Kasumi-1 (cell line): Measurements from ENCODE around the gene IGF2R.
"Not testable (repeated sequence)": the region's sequence is repeated elsewhere in the genome, so short reads cannot be mapped to it uniquely, and the experiment has no call there.

ENCODE experiments used
- DNase-seq, 2 experiments: peaks; one replicate each; lab custom pipeline; 2025; lab: John Stamatoyannopoulos, UW

The IGF2R gene

DNA sequence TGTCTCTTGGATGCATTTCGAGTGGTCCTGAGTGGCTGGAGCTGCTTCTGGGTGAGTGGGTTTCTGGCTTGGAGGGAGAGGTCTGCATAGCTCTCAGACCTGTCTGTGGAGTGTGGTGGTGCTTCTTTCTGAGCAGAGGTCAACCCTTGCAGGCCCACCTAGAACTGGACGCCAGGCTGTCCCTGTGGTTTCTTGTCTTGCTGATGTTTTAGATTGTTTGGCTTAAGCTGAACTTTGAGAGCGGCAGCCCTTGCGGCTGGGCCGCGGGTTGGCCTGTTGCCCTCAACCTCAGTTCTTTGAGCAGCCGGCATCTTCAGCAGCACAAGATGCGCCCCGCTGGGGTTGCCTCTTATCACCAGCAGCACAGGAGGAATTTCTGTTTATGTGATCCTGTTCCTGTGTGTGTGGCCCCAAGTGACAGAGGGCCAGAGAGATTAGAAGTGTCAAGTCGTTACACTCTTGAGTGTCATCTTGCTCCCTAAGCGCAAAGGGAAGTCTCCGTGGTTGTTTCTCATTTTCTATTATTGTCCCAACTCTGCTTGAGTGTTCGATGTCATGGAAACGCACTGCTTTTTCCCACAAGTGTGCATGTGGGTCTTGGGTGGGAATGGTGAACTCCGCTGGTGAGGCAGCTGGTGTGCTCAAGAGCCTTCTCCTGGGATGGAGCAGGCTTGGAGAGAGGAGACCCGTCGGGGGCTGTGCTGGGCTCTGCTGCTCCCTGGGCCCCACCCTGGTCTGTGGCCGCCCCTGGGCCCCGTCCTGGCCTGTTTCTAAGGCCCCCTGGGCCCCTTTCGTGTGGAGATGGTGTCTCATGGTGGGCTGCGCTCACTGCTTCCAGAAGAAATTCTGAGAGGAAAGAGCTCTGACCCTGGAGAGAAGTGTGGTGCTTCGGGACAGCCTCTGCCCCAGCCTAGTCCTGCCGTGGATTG lies 132.7 kb downstream of the IGF2R start:
- DNase-seq: no peak

DNA sequence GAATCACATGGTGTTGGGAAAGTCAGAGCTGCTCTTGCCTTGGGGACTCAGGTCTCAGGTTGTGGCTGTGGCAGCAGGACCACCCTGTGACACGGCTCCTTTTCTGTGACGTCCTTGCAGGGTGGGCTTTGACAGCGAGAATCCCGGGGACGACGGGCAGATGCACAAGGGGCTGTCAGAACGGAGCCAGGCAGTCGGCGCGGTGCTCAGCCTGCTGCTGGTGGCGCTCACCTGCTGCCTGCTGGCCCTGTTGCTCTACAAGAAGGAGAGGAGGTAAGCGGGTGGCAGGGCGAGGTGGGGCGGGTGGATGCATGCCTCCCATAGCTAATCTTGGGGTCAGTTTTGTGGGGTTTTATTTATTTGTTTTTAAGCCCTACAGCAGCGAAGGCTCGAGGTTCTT lies 133.5 kb downstream of the IGF2R start:
- DNase-seq: no peak

DNA sequence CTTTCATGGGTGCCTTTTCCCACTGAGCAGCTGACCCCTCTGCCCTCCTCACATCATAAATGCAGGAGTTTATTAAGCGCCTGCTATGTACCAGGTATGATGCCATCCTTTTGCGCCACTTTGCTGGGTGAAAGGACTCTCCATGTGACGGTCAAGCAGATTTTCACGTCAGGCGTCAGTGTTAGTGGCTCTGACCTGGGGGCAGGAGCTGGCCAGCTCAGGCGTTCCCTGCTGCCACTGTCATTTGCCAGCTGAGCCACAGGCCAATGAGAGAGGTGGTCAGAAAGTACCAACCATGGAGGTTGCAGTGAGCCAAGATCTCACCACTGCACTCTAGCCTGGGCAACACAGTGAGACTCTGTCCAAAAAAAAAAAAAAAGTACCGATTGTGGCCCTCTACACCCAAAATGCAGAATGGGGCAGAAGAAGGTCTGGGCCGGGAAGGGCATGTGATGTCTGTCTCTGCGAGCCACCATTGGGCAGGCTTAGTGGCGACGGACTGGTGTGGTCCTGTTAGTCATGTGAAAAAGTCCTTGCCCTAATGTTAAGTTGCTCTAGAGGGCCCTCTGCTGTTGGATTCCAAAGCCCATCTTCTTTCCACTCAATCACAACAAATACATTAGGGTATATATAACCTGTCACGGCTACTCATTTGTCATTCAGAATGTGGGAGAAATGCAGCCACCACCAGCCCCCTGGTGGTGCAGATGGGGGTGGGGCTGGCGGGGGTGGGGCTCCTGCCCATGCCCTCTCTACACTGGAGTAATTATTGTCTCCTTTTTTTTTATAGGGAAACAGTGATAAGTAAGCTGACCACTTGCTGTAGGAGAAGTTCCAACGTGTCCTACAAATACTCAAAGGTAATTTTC lies 134.3 kb downstream of the IGF2R start:
- DNase-seq: peak; percentile 45 to 64

DNA sequence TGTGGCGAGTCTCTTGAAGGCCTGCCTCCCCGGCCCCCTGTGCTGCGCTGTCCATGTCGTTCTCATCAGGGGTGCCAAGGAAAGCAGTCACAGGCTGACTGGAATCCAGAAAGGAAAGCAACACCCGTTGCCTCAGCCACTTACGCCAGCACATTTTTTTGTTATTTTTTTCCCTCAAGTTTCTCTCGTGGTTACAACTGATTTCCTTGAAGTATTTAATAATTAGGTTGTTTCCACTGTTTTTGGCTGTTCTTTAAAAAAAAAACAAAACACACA lies 134.9 kb downstream of the IGF2R start:
- no peak for DNase-seq

DNA sequence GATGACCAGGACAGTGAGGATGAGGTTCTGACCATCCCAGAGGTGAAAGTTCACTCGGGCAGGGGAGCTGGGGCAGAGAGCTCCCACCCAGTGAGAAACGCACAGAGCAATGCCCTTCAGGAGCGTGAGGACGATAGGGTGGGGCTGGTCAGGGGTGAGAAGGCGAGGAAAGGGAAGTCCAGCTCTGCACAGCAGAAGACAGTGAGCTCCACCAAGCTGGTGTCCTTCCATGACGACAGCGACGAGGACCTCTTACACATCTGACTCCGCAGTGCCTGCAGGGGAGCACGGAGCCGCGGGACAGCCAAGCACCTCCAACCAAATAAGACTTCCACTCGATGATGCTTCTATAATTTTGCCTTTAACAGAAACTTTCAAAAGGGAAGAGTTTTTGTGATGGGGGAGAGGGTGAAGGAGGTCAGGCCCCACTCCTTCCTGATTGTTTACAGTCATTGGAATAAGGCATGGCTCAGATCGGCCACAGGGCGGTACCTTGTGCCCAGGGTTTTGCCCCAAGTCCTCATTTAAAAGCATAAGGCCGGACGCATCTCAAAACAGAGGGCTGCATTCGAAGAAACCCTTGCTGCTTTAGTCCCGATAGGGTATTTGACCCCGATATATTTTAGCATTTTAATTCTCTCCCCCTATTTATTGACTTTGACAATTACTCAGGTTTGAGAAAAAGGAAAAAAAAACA lies 136.1 kb downstream of the IGF2R start:
- DNase-seq: no peak

DNA sequence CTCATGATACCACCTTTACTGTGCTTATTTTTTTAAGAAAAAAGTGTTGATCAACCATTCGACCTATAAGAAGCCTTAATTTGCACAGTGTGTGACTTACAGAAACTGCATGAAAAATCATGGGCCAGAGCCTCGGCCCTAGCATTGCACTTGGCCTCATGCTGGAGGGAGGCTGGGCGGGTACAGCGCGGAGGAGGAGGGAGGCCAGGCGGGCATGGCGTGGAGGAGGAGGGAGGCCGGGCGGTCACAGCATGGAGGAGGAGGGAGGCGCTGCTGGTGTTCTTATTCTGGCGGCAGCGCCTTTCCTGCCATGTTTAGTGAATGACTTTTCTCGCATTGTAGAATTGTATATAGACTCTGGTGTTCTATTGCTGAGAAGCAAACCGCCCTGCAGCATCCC lies 137.1 kb downstream of the IGF2R start:
- no peak for DNase-seq

DNA sequence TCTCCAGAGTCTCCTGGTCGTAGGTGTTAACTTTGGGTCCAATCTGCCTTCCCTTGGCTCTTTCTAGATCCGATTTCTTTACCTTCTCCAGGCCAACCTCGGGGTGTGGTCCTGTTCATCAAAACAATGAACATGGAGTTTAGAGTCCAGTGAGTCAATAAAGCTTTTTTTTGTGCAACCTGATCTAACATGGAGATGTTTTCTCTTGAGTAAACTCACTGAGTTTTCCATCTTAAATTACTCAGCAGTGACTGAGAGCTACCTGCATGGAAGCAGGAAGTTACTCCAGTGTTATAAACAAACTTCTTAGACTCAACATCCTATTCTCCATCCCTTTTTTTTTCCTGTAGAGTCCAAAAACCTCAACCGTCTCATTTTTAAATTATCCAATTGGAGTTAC lies 137.8 kb downstream of the IGF2R start:
- no peak for DNase-seq

DNA sequence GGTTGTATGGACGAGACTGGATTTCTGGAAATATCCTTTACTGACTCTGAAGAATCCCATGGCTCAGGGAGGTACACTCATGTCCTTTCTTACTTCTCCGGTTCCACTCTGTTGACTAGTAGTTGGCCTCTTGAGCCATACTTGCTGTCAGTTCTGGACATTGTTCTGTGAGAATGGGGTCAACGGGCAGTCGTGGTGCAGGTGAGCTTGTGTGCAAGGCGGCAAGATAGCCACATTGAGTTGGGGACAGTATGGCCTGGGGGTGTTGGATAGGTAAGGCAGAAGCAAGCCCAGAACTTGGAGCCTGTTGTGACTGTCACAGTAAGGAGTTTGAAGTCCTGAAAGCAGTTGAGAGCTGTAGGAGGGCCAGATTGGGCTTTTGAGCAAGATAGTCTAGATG lies 139.2 kb downstream of the IGF2R start:
- no peak for DNase-seq

DNA sequence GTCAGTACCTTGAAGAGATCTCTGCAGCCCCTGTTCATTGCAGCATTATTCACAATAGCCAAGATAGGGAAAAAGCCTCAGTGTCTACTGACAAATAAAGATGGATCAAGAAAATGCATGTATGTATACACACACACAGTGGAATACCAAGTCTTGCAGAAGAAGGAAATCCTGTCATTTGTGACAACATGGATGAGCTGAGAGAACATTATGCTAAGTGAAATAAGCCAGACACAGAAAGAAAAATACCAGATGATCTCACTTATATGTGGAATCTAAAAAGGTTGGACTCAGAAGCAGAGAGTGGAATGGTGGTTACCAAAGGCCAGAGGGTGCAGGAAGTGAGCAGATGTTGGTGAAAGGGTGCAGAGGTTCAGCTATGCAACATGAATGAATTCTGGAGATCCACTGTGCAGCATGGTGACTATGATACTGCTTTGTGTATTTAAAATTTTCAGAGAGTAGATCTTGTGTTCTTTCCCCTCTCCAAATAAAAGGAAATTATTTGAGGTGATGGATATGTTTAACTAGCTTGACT lies 141.8 kb downstream of the IGF2R start:
- no peak for DNase-seq

DNA sequence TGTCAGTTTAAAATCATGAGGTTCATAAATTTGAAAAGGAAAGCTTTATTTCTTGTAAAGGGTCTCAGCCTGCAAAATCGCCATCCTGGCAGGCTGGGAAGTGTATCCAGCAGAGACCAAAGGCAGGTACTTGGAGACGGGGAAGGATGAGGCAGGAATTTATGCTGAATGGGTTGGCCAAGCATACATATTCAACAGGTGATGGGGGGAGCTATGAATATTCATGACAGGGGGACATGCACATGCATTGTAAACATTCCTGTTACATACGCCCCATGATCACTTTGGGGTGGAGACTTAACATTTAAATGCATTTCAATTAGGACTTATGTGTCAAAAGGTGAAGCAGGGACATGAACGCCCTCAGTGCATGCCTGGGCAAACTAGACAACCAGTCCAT lies 142.9 kb downstream of the IGF2R start:
- DNase-seq: no peak

DNA sequence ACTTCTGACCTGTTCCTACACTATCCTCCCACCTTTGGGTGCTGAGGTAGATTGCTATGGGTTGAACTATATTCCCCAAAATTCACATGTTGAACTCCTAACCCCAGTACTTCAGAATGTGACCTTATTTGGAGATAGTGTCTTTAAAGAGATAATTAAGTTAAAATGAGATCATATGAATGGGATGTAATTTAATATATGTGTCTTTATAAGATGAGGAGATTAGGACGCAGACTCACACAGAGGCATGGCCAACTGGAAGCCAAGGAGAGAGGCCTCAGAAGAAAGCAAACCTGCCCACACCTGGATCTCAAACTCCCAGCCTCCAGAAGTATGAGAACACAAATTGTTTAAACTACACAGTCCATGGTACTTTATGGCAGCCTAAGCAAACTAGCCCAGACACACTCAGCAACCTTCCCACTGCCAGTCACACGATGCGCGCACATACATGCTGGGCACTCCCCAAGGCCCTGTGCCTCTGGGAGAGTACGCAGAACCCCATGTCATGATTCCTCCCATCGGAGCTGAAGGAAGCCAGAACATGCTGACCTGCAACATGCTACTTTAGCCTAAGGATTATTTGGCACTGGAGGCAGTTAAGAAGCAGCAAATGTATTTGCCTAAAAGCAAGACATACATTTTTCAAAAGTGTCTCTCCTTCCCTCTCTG lies 143.9 kb downstream of the IGF2R start:
- DNase-seq: no peak

DNA sequence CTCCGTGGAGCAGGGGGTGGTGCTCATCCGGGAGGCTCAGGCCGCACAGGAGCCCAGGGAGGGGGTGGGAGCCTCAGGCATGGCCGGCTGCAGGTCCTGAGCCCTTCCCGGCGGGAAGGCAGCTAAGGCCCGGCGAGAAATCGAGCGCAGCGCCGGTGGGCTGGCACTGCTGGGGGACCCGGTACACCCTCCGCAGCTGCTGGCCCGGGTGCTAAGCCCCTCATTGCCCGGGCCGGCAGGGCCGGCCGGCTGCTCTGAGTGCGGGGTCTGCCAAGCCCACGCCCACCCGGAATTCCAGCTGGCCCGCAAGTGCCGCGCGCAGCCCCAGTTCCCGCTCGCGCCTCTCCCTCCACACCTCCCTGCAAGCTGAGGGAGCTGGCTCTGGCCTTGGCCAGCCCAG lies 145.7 kb downstream of the IGF2R start:
- DNase-seq: not testable (repeated sequence)

DNA sequence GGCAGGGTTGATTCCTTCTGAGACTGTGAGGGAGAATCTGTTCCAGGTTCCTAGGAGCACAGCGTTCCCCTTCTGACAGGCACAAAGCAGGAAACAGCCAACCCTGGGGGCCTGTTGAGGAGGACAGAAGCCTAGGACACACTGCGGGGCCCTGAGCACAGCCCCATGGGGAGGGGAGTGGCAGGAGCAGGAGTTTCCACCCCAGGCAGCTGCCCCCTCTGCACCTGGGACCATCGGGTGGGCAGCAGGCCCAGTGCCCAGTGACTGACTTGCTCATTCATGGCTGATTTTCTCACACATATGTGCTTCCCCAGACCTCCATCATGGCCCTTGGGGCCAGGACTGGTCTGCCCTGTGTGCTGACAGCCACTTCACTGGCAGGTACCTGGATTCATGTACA lies 146.5 kb downstream of the IGF2R start:
- no peak for DNase-seq

DNA sequence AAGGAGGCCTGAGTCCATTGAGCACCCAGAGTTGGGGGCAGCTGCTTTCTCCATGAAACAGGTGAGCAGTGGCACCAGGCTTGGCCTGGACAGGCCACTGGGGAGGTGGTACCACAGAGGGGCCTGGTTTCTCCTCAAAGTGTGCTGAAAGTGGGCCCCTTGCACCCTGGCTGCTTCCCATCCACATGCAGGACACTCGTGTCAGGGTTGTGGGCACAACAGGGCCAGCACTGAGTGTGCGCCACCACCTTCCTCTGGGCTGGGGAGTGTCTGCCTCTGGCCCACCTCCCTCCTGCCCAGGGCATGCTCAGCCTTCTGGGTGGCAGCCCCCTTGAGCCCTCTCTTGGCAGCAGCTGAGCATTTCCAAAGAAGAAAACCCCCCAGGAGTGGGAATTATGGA lies 147.5 kb downstream of the IGF2R start:
- DNase-seq: no peak

DNA sequence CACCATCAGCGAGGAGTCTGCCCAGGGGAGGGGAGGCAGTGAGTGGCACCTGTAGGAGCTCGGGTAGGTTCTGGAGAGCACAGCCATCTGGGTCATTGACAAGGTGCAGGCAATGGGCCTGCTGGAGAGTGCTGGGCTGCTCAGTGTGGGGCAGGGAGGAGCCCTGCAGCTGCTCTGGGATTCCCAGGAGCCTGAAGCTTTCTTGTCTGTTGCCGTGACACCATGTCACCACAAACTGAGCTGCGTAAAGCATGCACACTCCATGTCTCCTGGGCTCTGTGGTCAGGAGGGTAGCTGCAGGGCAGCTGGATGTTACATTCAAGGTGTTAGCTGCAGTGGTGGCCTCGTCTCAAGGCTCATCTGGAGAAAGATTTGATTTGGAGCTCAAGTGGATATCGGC lies 148.3 kb downstream of the IGF2R start:
- DNase-seq: no peak

DNA sequence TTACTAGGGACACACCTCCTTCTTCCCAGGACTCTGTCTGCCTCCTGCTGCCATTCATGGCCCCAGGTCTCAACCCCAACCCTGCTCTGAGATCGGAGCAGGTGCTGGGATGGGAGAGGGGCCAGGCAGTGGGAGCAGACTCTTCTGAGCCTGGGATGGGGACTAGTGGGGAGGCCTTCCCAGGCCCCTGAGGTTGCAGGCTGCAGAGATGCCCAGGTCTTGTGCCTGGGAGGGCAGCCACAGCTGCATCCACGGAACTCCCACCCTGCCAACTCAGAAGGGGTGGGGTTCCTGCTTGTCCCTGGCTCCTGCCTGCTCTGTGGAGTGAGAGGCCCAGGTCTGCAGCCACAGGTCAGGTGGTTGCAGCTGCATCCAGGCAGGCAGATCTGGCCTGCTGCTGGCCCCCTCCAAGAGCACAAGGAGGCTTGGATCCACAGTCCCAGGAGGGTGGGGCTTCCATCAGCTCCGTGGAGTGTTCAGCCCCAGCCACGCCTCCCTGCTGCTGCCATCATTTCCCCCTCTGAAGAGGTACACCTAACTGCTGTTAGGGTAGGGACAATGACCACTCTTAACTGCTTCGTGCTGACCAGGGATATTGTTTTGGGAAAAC lies 149.8 kb downstream of the IGF2R start:
- no peak for DNase-seq

DNA sequence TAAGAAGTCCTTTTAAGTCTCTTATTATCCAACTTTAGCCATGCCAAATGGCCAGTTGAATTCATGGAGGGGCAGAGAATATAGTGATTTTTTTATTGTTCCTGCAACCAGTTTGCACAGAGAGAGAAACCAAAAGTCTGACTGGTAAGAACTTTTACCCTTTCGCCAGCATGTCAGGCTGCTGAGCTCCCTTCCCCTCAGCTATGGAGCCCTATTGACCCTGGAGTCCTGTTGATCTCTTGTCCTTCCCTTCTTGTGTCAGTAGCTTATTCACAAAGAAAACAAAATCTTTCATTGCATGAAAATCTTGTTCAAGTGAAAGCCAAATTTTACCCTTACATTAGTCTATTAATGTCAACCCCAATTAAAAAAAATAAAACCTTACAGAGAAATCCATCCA lies 151.2 kb downstream of the IGF2R start:
- no peak for DNase-seq

DNA sequence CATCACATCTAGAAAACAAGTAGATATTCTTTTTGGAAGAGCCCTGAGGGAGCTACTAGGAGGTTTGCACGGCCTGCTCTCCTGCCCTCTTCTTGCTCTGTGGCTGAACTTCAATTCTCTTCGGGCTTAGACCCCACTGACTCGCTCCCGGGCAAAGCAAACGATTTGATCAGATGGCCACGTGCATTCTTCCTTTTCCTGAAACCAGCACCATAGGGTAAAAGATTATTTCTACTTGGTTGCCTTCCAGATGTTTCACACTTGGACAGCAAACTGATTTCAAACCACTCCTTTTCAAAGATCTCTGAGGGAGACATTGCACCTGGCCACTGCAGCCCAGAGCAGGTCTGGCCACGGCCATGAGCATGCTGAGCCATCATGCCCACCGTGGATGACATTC lies 152.7 kb downstream of the IGF2R start, which contains the start of gene SLC22A1:
Gene SLC22A1, plus strand, starts transcription at position 258 of the 400 bp plus-strand sequence. Its CDS starts 121 bp downstream, at position 379.
- DNase-seq: no peak

DNA sequence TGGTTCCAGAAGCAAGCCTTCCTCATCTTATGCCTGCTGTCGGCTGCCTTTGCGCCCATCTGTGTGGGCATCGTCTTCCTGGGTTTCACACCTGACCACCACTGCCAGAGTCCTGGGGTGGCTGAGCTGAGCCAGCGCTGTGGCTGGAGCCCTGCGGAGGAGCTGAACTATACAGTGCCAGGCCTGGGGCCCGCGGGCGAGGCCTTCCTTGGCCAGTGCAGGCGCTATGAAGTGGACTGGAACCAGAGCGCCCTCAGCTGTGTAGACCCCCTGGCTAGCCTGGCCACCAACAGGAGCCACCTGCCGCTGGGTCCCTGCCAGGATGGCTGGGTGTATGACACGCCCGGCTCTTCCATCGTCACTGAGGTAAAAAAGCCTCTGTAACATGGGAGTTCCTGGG lies 153.1 kb downstream of the IGF2R start:
- no peak for DNase-seq

DNA sequence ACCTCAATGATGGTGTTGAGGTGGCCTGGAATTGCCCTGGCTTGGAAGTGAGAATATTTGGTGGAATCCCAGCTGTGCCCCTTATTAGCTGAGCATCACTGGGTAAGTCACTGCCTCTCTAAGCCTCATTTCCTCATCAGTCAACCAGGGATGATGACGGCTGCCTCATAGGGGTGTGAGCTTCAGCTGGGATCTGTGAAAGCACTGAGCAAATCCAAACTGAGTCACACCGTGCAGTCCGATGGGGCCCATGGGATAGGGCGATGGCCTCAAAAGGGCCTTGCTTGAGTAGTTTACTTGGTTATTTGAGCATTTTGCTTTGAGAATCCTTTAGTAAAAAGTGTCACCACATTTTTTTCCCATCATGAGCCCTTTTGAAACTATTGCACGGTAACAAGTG lies 153.9 kb downstream of the IGF2R start:
- DNase-seq: no peak

DNA sequence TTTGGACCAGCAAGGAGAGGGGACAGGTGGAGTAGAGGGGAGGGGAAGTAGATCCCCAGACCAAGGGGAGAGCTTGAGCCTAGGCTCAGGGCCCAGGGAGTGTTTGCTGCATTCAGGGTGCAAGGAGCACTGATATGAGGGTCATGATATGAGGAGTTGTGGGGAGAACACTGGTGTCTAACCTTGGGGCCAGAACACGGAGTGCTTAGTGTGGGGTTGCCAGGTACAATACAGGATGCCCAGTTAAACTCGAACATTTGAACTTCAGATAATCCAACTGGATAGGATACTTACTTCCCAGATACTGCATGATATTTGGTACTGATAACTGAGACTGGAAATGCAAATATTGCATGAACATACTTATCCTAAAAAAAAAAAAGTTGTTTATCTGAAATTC lies 155.1 kb downstream of the IGF2R start:
- DNase-seq: no peak
